ENCODE results near the gene CAMKMT. TPM values are rescaled to one million over a fixed set of nuclear protein-coding genes. Genes with fewer than 3 reads are reported as not detected.

CAMKMT gene
- total and polyA plus RNA-seq, 2 experiments from 2014 or later: 26.5 to 29.5 TPM

DNA sequence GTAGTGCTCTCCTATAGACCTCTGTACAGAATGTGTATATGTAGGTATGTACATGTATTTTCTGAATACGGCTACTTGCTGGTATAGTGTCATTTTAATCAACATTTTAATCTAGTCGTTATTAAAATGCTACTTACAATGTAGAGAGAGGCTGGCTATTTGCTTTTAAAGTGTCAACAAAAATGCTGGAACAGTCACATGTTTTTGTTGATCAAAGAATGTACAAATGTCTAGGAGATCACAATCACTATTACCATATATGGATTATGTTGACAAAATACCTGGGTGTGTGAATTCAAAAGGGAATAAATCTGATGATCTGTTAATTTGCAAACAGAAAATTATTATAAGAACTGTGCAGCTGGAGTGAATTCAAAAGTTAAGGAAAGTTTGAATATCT is 170.3 kb downstream of the CAMKMT start:
- Histone ChIP-seq H2AFZ (no peak overlapping the region), H3K27me3 (ENCODE audit: insufficient read depth) (no peaks in the 10 kb centered on the region), H3F3A (replicated peaks; ENCODE audit: low read depth) (no peaks in the 10 kb centered on the region), H3K4me2 (no peak overlapping the region), H3K27ac (ENCODE audit: low read depth) (no peak overlapping the region), H3K9me2 (ENCODE audit: insufficient read depth) (no peaks in the 10 kb centered on the region), H4K20me1 (replicated peaks; ENCODE audit: insufficient read depth) (no peaks in the 10 kb centered on the region), H3K4me1 (ENCODE audit: insufficient read depth) (no peaks in the 10 kb centered on the region), H3K36me3 (ENCODE audit: insufficient read depth) (no peaks in the 10 kb centered on the region), H3K4me3 (no peak overlapping the region), H3K79me2 (replicated peaks; ENCODE audit: insufficient read depth) (no peaks in the 10 kb centered on the region)
- TF ChIP-seq ZNF462 (CRISPR knock-in tag; IDR thresholded peaks at IDR 0.05) (no peak), ETS1 (IDR thresholded peaks at IDR 0.05) (no peak), ZNF114 (CRISPR knock-in tag; IDR thresholded peaks at IDR 0.05) (no peak), POLR2AphosphoS5 (IDR thresholded peaks at IDR 0.05; ENCODE audit: low read depth) (no peak), EZH2phosphoT487 (IDR thresholded peaks at IDR 0.05; ENCODE audit: unreplicated experiment) (no peak), STAT1 (IDR thresholded peaks at IDR 0.05; ENCODE audit: unreplicated experiment) (no peak), JUNB (IDR thresholded peaks at IDR 0.05; ENCODE audit: unreplicated experiment) (no peak), CREB1 (CRISPR knock-in tag; IDR thresholded peaks at IDR 0.05; ENCODE audit: low read depth) (no peak), CTCF (conservative IDR thresholded peaks at IDR 0.05; ENCODE audit: low read depth in 2 of 2) (no peak), EZH2 (IDR thresholded peaks at IDR 0.05; ENCODE audit: low read depth, unreplicated experiment) (no peak), NANOG (IDR thresholded peaks at IDR 0.05; ENCODE audit: borderline replicate concordance) (no peak), ZNF331 (CRISPR knock-in tag; IDR thresholded peaks at IDR 0.05; ENCODE audit: low read depth) (no peak)
- TF ChIP-seq, protein P1, sequence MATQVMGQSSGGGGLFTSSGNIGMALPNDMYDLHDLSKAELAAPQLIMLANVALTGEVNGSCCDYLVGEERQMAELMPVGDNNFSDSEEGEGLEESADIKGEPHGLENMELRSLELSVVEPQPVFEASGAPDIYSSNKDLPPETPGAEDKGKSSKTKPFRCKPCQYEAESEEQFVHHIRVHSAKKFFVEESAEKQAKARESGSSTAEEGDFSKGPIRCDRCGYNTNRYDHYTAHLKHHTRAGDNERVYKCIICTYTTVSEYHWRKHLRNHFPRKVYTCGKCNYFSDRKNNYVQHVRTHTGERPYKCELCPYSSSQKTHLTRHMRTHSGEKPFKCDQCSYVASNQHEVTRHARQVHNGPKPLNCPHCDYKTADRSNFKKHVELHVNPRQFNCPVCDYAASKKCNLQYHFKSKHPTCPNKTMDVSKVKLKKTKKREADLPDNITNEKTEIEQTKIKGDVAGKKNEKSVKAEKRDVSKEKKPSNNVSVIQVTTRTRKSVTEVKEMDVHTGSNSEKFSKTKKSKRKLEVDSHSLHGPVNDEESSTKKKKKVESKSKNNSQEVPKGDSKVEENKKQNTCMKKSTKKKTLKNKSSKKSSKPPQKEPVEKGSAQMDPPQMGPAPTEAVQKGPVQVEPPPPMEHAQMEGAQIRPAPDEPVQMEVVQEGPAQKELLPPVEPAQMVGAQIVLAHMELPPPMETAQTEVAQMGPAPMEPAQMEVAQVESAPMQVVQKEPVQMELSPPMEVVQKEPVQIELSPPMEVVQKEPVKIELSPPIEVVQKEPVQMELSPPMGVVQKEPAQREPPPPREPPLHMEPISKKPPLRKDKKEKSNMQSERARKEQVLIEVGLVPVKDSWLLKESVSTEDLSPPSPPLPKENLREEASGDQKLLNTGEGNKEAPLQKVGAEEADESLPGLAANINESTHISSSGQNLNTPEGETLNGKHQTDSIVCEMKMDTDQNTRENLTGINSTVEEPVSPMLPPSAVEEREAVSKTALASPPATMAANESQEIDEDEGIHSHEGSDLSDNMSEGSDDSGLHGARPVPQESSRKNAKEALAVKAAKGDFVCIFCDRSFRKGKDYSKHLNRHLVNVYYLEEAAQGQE (IDR thresholded peaks at IDR 0.05; ENCODE audit: unreplicated experiment): no peak
- H3K4me3 Mint-ChIP-seq: no peak overlapping the region
- H3K27me3 Mint-ChIP-seq (ENCODE audit: insufficient read depth, low read depth, poor library complexity): no peaks in the 10 kb centered on the region
- no peaks in the 10 kb centered on the region for H3K36me3 Mint-ChIP-seq (ENCODE audit: low read depth)
- no peaks in the 10 kb centered on the region for H3K9me3 Mint-ChIP-seq
- no peak for DNase-seq (ENCODE audit: low spot score)
- H3K4me1 Mint-ChIP-seq: peaks cover 10% of the 10 kb centered on the region
- no peak for ATAC-seq
- H3K27ac Mint-ChIP-seq: no peak overlapping the region

Measured in GM23338 (cell line).